Transverse colon (tissue), 4 donors: ENCODE measurements around the gene RBM23. TPM values are rescaled to one million over a fixed set of nuclear protein-coding genes. Genes with fewer than 3 reads are reported as not detected.
A peak's percentile ranks its signal among the peaks of the same experiment; 100 is the strongest.

Experiments used
- DNase-seq: peaks from one replicate; pipeline ENCODE4 v3.0.0-alpha.2; 2019
- H3K27ac ChIP-seq, 4 donors: fragments of 200-600 bp; sonication (generic); 2 replicates each; pipeline ENCODE4 v1.5.1; 2016 to 2018; ENCODE audit warnings: inconsistent platforms in 4 of 4
- H3K27me3 ChIP-seq: fragments of 200-600 bp; sonication (generic); 2 replicates; pipeline ENCODE4 v1.5.1; 2017; ENCODE audit warnings: inconsistent platforms
- H3K36me3 ChIP-seq, 4 donors: fragments of 200-600 bp; sonication (generic); 2 replicates each; pipeline ENCODE4 v1.5.1; 2017 to 2019; ENCODE audit warnings: inconsistent platforms in 4 of 4
- H3K4me1 ChIP-seq, 4 donors: fragments of 200-600 bp; sonication (generic); 2 replicates each; pipeline ENCODE4 v1.5.1; 2017 to 2020; ENCODE audit warnings: inconsistent platforms in 4 of 4
- H3K4me3 ChIP-seq, 4 donors: fragments of 200-600 bp; sonication (generic); 1 replicate in 1 of 4; 2 replicates in 3 of 4; pipeline versions ENCODE4 v1.5.1 to v1.6.1; 2017 to 2019; ENCODE audit warnings: inconsistent platforms in 4 of 4
- H3K9me3 ChIP-seq, 2 donors: fragments of 200-600 bp; sonication (generic); 2 replicates each; pipeline ENCODE4 v1.5.1; 2017 to 2019; ENCODE audit warnings: inconsistent platforms in 2 of 2
- EP300 ChIP-seq: sonication (generic); formaldehyde crosslinking; IDR thresholded peaks from one replicate; pipeline ENCODE4 v1.6.1; 2017; ENCODE audit warnings: antibody characterized with exemption, low read depth
- POLR2A ChIP-seq: fragments of 450-650 bp; IDR thresholded peaks from one replicate; pipeline ENCODE4 v1.6.1; 2016; ENCODE audit warnings: antibody characterized with exemption, mild to moderate bottlenecking, moderate library complexity
- POLR2AphosphoS5 ChIP-seq, 3 donors: sonication (generic); formaldehyde crosslinking; IDR thresholded peaks; one replicate each; pipeline ENCODE4 v1.6.1; 2016; ENCODE audit warnings: antibody characterized with exemption in 3 of 3
- WGBS, 2 donors: methylation state at CpG; one replicate each; pipeline ENCODE4 v1.1.5; 2018; ENCODE audit warnings: low coverage in 1 of 2; 5-methylcytosine and 5-hydroxymethylcytosine counted together
- in situ Hi-C, 4 donors: fragments of 200-750 bp; cut with MboI; loops; one replicate each; pipeline versions ENCODE4 v1.15.0 to v1.15.1; 2017; ENCODE audit warnings: low sequenced_read_pairs in 3 of 4, low pct_ligation_motif_present in 1 of 4, low pct_unique_long_range_greater_than_20kb in 1 of 4
- intact Hi-C: fragments of 100-400 bp; cut with DNase I; formaldehyde crosslinking; loops from one replicate; pipeline ENCODE4 v1.15.1; 2023; ENCODE audit warnings: low total_unique reads
- total RNA-seq, 4 donors: library from RNA; depleted of rRNA; stranded (reverse); fragments of >200 nt; gene quantifications; one replicate each; pipeline ENCODE4 v1.1.0, GENCODE V29; 2016
- TF ChIP-seq, protein P1 (sequence below), 5 experiments: fragments of 200-600 bp in 3 of 5; fragments of 450-650 bp in 2 of 5; sonication (generic) in 3 of 5; IDR thresholded peaks; 1 replicate in 2 of 5; 2 replicates in 3 of 5; pipeline ENCODE4 v1.5.1; 2016 to 2017; ENCODE audit warnings: antibody characterized with exemption in 5 of 5, inconsistent platforms in 3 of 5, mild to moderate bottlenecking in 2 of 5, moderate library complexity in 1 of 5

The RBM23 gene
- total RNA-seq, 4 donors from 2014 or later: 96.4 to 186 (median 114) TPM

DNA sequence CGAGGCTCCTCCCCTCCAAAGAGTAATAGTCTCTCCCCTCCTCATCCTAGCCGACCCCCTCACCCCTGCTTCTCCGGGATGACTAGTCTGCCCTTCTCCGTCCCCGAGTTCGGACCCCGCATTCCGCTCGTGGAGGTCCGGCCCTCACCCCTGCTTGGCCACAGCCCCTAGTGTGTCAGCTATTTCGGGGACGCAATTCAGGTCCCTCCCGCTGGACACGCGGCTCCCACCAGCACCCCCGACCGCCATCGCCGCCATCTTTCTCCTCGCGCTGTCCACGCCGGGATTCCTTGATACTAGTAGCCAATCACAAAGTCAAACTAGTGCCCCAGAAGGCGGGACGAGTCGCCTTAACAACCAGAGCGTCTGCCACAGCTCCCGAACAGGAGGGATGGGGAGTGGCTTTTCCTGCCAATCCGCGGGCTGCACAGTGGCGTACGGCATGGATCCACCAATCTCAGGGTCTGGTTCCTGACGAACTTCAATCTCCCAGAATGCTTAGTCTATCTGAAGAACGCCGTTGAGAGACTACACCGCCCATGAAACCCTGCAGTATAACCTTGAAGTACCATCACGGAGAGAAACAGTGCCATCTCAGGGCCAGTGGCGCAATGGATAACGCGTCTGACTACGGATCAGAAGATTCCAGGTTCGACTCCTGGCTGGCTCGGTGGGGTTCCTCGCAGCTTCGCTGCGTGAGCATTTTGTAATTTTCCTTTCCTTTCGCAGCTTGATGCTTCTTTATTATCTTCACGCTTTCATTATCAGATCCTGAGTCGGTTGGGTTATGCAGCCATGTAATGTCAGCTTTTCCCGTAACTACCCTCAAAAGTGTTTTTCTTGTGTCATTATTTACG is 10.4 kb upstream of the RBM23 start, which contains the start of gene PRMT5:
PRMT5 (minus strand) TSS at position 273 of the 857 bp plus-strand sequence; CDS start at position 258, 15 bp downstream.
- no peaks in the 10 kb centered on the region for H3K9me3 ChIP-seq
- DNase-seq: peak; percentile 99
- in situ Hi-C loops (no loop called here), intact Hi-C loops (no loop called here)
- WGBS, 2 donors: 1% methylated on average over 21 to 50 of the region's 51 CpGs
- peak within 1 kb of the TSS; percentile 74 to 95 (median 80) for H3K4me3 ChIP-seq
- peak; percentile 84 to 91 (median 85) for TF ChIP-seq POLR2AphosphoS5 (IDR thresholded peaks at IDR 0.05)
- peak; percentile 93 for TF ChIP-seq POLR2A
- TF ChIP-seq, protein P1, sequence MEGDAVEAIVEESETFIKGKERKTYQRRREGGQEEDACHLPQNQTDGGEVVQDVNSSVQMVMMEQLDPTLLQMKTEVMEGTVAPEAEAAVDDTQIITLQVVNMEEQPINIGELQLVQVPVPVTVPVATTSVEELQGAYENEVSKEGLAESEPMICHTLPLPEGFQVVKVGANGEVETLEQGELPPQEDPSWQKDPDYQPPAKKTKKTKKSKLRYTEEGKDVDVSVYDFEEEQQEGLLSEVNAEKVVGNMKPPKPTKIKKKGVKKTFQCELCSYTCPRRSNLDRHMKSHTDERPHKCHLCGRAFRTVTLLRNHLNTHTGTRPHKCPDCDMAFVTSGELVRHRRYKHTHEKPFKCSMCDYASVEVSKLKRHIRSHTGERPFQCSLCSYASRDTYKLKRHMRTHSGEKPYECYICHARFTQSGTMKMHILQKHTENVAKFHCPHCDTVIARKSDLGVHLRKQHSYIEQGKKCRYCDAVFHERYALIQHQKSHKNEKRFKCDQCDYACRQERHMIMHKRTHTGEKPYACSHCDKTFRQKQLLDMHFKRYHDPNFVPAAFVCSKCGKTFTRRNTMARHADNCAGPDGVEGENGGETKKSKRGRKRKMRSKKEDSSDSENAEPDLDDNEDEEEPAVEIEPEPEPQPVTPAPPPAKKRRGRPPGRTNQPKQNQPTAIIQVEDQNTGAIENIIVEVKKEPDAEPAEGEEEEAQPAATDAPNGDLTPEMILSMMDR (IDR thresholded peaks at IDR 0.05): no peak
- TF ChIP-seq EP300: no peak
- no peaks in the 10 kb centered on the region for H3K27me3 ChIP-seq
- peak within 1 kb of the TSS; percentile 82 to 94 (median 93) for H3K27ac ChIP-seq
- peaks cover 0 to 5% (median 2%) of the 10 kb centered on the region in 4 donors for H3K36me3 ChIP-seq
- peaks cover 9 to 43% (median 19%) of the 10 kb centered on the region in 4 donors for H3K4me1 ChIP-seq

DNA sequence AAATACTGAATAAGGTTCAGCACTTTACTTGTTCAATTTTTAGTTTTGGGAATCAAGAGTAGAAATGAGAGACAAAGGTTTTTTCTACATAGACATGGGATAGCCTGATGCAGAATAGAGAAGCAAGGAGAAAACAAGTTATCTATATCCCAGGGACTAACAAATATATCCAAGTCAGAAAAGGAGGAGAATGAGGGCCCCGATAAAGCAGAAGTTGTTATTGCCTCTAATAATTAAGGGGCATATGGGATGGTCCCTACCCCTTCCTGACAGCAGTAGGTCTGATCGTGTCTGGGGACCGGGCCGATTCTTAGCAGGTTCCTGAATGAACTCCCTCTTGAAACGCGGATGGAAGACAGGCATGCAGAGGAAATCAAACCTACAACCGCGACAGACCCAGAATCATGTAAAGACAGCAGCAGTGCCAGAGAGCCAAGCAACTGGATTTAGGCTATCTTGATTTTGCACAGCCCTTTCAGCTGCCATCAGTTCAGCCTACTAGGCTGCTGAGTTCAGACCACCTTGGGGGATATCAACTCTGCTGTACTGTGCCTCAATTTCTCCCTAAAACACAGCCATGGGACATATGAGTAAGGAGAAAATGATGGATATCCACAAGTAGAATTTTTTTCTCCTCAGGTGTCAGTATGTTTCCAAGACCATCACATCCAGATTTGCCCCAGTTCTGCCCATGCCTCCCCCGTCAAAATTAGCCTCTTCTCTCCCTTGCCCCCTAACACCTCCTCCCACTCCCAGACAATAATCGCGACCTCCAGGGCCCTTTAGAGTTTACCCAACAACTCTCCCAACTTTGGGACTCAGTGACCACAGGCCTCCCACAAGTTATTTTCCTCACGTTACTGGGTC is 9.5 kb upstream of the RBM23 start:
- 0 to 7% methylated on average over 1 to 12 of the region's 12 CpGs for WGBS, 2 donors
- Histone ChIP-seq H3K4me3 (peak overlapping the region; percentile 74 to 95 (median 80)), H3K9me3 (no peaks in the 10 kb centered on the region), H3K4me1 (peaks cover 9 to 43% (median 19%) of the 10 kb centered on the region in 4 donors), H3K27me3 (no peaks in the 10 kb centered on the region), H3K27ac (peak overlapping the region; percentile 82 to 94 (median 93)), H3K36me3 (peaks cover 0 to 13% (median 5%) of the 10 kb centered on the region in 4 donors)
- intact Hi-C loops: no loop called here
- no peak for DNase-seq
- TF ChIP-seq POLR2A (no peak), POLR2AphosphoS5 (IDR thresholded peaks at IDR 0.05) (no peak), EP300 (no peak)
- TF ChIP-seq, protein P1 (IDR thresholded peaks at IDR 0.05): no peak
- in situ Hi-C loops: no loop called here

DNA sequence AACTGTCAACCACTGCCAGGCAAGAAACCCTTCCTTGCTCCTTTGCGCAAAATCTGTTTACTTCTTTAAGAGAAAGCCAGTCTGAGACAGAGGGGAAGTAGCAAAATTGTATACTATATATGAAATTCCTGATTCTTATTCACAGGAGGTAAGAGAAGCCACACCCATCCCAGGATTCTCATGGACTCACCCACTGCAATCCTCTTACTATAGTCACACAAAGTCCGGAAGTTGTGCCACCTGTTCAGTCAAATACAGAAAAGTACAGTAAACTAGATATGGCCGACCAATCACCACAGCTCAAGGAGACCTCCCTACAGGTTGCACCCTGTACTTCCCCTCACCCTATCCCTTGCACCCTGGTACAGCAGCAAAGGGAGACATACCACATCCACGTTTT is 7.4 kb upstream of the RBM23 start:
- peak; percentile 48 for DNase-seq
- WGBS, 2 donors: 40 to 57% methylated on average over 1 to 4 of the region's 4 CpGs

DNA sequence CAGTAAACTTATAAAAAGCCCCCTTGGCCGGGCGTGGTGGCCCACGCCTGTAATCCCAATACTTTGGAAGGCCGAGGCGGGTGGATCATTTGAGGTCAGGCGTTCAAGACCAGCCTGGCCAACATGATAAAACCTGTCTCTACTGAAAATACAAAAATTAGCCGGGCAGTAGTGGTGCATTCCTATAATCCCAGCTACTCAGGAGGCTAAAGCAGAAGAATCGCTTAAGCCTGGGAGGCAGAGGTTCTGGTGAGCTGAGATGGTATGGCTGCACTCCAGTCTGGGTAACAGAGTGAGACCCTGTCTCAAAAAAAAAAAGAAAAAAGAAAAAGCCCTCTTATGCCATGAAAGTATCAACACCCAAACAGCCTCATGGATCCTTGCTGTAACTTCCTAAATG is 6.6 kb upstream of the RBM23 start:
- 94 to 100% methylated on average over 1 to 8 of the region's 8 CpGs for WGBS, 2 donors
- H3K27ac ChIP-seq: peak overlapping the region in 1 of 4 donors; percentile 64
- intact Hi-C loops: no loop called here
- no peak for TF ChIP-seq POLR2A
- no peak for TF ChIP-seq POLR2AphosphoS5 (IDR thresholded peaks at IDR 0.05)
- TF ChIP-seq, protein P1 (IDR thresholded peaks at IDR 0.05): no peak
- in situ Hi-C loops: no loop called here
- peaks cover 0 to 30% (median 10%) of the 10 kb centered on the region in 4 donors for H3K36me3 ChIP-seq
- H3K4me1 ChIP-seq: peaks cover 9 to 38% (median 18%) of the 10 kb centered on the region in 4 donors
- no peak for DNase-seq
- H3K27me3 ChIP-seq: no peaks in the 10 kb centered on the region
- no peak overlapping the region for H3K4me3 ChIP-seq
- H3K9me3 ChIP-seq: no peaks in the 10 kb centered on the region

More for the DNA sequence above, 7.4 kb upstream of the RBM23 start:
- Histone ChIP-seq H3K27ac (peak overlapping the region; percentile 14 to 70 (median 42)), H3K36me3 (peaks cover 0 to 22% (median 10%) of the 10 kb centered on the region in 4 donors), H3K4me3 (no peak overlapping the region), H3K9me3 (no peaks in the 10 kb centered on the region), H3K27me3 (no peaks in the 10 kb centered on the region), H3K4me1 (peaks cover 9 to 43% (median 19%) of the 10 kb centered on the region in 4 donors)
- TF ChIP-seq POLR2A: no peak
- peak in 1 of 3 donors; percentile 13 for TF ChIP-seq POLR2AphosphoS5 (IDR thresholded peaks at IDR 0.05)
- intact Hi-C loops: no loop called here
- in situ Hi-C loops: no loop called here
